HG03108 (cell line): ENCODE results near the gene KCNA2.

Experiments used
- ATAC-seq: cut with Tn5 transposase; IDR thresholded peaks from one replicate; pipeline ENCODE4 v1.9.1; 2021; ENCODE audit warnings: moderate library complexity; ENCODE audit not compliant: unreplicated experiment

KCNA2 gene

DNA sequence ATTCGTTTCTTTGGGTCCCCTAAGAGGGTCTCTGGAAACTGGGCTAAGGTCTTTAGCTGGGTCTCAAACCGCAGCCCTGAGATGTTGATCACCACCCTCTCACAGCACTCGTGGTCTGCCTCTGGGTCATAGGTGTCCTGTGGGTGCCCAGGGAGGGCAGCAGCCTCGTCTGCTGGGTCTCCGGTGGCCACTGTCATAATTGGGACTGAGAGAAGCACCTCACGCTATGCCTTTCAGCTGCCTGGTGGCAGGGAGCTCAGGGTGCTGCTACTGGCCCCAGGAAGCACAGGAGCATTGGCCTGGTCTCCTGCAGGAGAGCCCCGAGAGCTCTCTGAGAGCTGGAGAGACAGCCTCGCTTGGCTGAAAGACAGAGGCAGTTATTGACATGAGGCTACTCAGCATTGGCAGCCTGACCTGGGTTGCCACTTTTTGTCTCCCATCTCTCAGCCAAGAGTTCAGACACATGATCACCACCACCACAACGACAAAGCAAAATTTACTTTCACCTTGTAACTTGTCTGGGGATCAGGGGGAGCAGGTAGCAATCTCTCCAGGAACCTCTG, 1.5 kb downstream of the KCNA2 start:
- no peak for ATAC-seq

DNA sequence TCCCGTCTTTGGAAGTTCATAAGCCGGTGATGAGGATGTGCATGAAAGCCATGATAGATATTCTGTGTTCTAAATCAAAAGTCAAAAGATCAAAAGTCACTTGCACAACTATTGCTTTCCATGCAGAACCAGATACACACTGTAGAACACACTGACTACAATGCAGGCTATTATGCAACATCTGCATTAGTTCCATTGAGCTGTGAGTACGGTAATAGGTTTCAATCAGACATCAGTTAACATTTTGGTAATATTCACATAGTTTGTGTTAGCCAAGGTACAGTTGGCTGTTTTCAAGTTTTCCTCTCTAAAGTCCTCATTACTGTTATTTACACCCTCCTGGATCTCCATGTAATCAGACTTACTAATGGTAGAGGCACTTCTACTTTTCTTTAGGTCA, 3.1 kb downstream of the KCNA2 start:
- no peak for ATAC-seq

DNA sequence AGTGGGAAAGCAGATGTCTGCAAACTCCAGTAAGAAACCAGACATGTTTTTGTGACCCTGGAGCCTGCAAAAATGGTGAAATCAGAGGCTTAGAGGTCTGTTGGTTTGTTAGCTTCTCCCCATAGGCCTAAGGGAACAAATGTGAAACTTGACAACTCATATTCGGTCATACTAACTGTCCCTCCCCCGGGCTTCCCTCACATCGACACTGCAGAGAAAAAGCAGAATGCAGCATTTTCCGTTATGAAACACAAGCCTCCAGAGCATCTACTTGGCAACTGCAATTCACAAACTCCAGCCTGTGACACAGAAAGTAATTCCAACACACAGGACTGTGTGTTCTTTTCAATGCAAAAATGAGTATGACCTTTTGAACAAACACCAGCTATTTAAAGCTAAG, 3.7 kb downstream of the KCNA2 start:
- no peak for ATAC-seq

DNA sequence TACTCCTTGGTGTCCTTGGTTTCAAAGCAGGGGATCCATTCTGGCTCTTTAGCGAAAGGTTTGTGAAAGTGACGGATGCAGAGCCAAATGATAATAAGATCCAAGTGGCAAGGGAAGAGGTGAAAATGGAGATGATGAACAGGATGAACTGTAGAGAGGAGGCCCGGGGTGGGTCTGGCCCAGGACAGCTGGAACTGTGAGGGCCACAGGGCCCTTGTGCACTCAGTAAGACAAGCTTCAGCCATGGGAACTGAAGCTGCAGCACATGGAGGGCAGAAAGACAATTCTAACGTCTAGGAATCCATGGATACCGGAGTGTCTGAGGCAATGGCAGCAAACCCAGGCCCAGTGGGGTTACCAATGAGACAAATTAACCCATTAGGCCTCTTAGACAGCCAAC, 4.8 kb downstream of the KCNA2 start:
- ATAC-seq, result no peak

DNA sequence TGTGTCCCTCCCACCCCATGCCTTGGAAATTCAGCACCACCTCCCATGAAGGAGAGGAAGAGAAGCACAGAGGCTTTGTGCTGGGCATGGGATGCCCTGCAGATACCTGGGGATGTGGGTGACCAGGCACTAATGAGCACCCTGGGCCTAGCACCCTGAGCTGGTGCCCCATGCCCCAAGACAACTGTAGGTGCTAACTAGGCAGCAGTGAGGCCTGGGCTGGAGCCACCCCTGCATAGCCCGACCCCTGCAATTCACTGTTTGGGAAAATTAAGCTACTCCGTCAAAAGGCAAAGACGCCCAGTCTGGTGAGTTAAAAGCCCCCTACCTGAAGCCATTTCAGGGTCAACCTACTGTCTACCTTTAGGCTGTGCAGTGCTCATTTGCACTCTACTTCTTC, 5.4 kb downstream of the KCNA2 start:
- ATAC-seq, result no peak

- no peak for ATAC-seq
Observed at GRCh38 chr1:110597966-110598365, 8.2 kb downstream of the KCNA2 start.

GRCh38 chr1:110596312-110596711, 9.8 kb downstream of the KCNA2 start:
- no peak for ATAC-seq

DNA sequence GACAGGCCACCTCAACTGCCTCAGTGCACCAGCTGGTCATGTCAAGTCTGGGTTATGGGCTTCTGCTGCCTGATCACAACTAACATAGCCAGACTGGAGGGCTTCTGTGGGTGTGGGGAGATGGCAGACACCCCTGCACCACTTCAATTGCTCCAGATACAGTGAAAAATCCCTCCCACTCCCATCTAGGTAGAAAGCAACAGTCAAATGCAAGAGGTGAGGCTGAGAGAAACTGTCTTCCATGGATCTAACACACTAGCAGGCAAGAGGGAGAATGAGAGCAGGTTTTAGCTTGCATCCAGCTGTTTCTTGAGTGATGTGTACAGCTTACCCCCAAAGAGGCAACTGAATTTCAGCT, 10.8 kb downstream of the KCNA2 start:
- ATAC-seq, result no peak

DNA sequence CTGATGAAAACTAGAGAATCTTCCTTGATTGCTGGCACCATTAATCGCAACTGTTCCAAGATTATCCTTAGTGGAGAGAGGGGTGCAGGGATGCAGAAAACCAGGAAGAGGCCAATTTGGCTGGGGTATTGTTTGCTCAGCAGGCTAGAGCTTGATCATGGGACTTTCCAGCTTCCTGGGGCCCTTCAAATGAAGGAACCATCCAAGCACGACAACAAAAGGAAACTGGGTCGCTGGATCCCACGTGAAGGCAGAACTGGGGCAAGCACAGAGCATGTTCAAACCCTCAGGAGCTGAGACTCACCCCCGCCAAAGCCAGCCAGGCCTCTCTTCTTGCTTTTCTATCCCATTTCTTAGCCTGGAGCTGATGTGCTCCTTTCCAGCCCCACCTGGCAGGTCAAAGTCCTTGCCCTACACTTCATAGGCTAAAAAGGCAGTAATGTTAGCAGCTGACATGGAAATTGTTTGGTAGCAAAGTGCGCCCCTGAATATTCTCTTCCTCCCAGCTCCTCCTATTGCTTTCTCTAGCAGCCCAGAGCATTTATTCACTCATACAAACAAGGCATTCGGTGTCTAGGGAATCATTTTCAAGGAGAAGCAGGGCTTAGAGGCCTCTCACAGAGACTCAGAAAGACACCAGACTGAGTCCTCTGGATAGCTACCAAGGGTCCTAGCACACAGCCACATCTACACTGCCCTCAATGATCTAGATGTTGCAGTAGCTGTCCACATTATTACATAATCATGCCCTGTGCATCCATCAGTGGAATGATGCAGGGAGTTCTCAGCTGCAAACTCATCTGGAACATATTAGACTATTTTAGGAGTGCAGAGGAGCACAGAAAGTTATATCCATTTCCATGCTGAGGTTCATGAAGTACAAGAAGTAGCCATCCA, 11.5 kb downstream of the KCNA2 start:
- no peak for ATAC-seq

GRCh38 chr1:110593902-110594301, 12.3 kb downstream of the KCNA2 start:
- ATAC-seq, result no peak

DNA sequence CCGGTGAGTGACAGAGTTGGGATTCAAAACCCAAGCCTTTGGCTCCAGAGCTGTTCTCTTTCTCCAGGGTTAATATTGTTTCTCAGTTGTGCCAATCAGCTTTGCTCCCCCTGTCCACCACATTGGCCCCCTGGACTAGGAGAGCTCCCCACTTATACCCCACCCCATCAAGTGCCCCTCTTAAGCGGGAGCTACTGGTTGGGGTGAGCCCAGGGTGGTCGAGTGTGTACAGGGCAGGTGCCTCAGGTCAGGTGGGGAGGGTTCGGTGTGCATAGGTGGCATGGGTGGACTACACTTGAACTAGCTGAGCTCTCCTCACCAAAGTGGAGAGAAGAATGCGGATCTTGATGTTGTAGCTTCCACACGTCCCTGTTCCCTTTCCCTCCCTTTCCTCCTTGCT, 14.2 kb downstream of the KCNA2 start:
- no peak for ATAC-seq

GRCh38 chr1:110588991-110589390, 17.2 kb downstream of the KCNA2 start:
- ATAC-seq, result no peak

GRCh38 chr1:110588486-110588885, 17.7 kb downstream of the KCNA2 start:
- no peak for ATAC-seq

GRCh38 chr1:110587906-110588305, 18.3 kb downstream of the KCNA2 start:
- no peak for ATAC-seq

GRCh38 chr1:110585481-110585880, 20.7 kb downstream of the KCNA2 start:
- ATAC-seq, result no peak

GRCh38 chr1:110584045-110584444, 22.1 kb downstream of the KCNA2 start:
- no peak for ATAC-seq

DNA sequence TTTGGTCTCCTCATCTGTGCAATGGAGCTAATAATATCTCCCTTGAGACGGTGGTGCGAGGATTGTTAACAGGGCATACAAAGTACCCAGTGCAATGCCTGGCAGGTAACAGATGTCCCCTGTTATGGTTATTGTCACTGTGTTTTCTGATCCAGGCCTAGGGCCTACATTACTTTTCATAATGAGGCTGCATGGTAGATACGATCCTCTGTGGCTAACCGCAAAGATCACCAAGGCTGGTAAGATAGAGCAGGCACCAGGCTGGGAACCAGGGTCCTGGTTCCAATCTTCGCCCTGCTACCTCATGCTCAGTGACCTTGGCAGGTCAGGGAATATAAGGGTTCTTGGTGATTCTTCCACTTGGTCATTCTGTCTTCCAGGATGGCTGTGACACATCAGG, 22.7 kb downstream of the KCNA2 start:
- ATAC-seq, result no peak

- no peak for ATAC-seq
Observed at GRCh38 chr1:110582378-110582777, 23.8 kb downstream of the KCNA2 start.

DNA sequence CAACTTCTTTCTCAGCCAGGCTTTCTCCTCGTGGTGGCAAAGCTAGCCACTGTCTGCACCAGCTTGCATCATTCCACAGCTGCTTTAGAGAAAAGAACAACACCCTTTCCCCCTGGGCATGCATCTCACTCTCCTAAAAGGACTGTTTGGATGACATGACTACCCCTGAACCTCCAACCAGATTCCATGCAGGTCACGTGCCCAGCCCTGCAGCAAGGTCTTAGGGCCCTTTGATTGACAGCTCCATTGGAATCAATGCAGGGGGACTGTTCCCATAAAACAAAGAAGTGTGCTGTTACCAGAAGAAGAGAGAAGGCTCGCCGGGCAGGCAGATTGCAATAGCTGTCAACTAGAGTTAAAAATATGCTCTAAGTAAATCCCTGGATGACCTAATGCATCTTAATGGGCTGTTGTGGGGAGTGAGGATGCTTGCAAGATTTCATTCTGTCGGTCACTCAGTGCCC, 24.4 kb downstream of the KCNA2 start:
- no peak for ATAC-seq

GRCh38 chr1:110580244-110580643, 25.9 kb downstream of the KCNA2 start:
- no peak for ATAC-seq

DNA sequence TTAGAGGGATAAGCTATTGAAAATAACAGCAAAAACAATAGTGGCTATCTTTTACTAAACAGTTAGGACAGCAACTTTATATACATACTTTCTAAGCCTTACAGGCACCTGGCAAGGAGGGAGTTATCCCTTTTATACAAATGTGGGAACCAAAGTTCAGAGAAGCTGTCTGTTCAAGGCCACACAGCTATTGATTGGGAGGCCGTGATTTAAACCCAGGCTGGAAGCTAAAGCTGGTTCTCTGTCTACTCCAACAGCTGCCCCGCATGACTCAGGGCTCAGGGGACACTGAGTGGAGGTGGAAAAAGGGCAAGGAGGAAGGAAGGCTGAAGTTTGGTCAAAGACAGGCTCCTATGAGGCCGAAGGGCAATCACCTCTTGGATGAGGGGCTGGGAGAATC, 26.7 kb downstream of the KCNA2 start:
- no peak for ATAC-seq

DNA sequence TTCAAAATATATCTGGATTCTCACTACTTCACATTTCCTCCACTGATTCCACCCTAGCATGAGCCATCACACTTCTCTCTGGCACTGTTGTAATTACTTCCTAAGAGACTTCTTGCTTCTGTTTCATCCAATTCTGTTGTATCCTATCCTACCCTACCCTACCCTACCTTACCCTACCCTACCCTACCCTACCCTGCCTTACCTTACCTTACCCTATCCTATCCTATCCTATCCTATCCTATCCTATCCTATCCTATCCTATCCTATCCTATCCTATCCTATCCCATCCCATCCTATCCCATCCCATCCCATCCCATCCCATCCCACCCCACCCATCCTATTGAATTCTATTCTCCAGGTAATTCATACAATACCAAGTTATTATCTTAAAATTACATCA, 29.7 kb downstream of the KCNA2 start:
- ATAC-seq, result no peak

- ATAC-seq, result no peak
Observed at GRCh38 chr1:110573314-110573713, 32.8 kb downstream of the KCNA2 start.
